GM12878 (cell line): Measurements from ENCODE around the gene ARID4B. TPM values are rescaled to one million over a fixed set of nuclear protein-coding genes. Genes with fewer than 3 reads are reported as not detected.

Experiments
- ATAC-seq: fragments of 200-7000 bp; cut with Tn5 transposase; 3 replicates; pipeline ENCODE4 v1.9.1; 2020; ENCODE audit warnings: mild to moderate bottlenecking, moderate library complexity
- BruUV-seq: library from RNA; stranded (reverse); fragments of 400-500 nt; replicated peaks from 2 replicates; lab custom pipeline; 2021; lab: Mats Ljungman, UMichigan
- CTCF ChIA-PET: fragments of 300-600 bp; sonication (Branson Sonifier 250); formaldehyde crosslinking; extraction: SDS; loops from one replicate; lab custom pipeline; 2021; ENCODE audit warnings: inconsistent platforms; lab: Yijun Ruan, JAX
- POLR2A ChIA-PET: fragments of 350-600 bp; formaldehyde crosslinking; extraction: SDS; loops from one replicate; lab custom pipeline; 2021; ENCODE audit warnings: inconsistent platforms; lab: Charles Lee
- RAD21 ChIA-PET: fragments of 300-600 bp; sonication (Branson Sonifier 250); formaldehyde crosslinking; loops from one replicate; lab custom pipeline; 2023; ENCODE audit warnings: antibody characterized with exemption; ENCODE audit not compliant: unreplicated experiment; lab: Charles Lee
- SMC1A ChIA-PET: fragments of 300-600 bp; sonication (Branson Sonifier 250); formaldehyde crosslinking; loops from one replicate; lab custom pipeline; 2023; ENCODE audit not compliant: unreplicated experiment, uncharacterized antibody; lab: Charles Lee
- DNase-seq: peaks from one replicate; pipeline ENCODE4 v3.0.0-alpha.2; 2011; ENCODE audit warnings: low read depth, low spot score
- FAIRE-seq: peaks from 3 replicates; lab custom pipeline; 2011; peaks lifted over from hg19 to GRCh38; lab: Jason Lieb, UNC
- H2AFZ ChIP-seq: 2 replicates; pipeline ENCODE4 v1.6.0; 2011; ENCODE audit warnings: low read depth, low read length, control low read depth; ENCODE audit not compliant: control insufficient read depth
- H3K27ac ChIP-seq: 2 replicates; pipeline ENCODE4 v1.5.1; 2011; ENCODE audit warnings: control low read depth; ENCODE audit not compliant: control insufficient read depth, insufficient read depth
- H3K27me3 ChIP-seq, 2 experiments: replicated peaks in 1 of 2; 2 replicates each; pipeline versions ENCODE4 v1.6.0 to v1.6.1; 2011; ENCODE audit warnings: low read length in 1 of 2; ENCODE audit not compliant: control insufficient read depth in 2 of 2, insufficient read depth in 2 of 2
- H3K36me3 ChIP-seq, 2 experiments: 2 replicates each; pipeline ENCODE4 v1.5.1; 2011; ENCODE audit warnings: low read length in 1 of 2; ENCODE audit not compliant: control insufficient read depth in 2 of 2, insufficient read depth in 2 of 2
- H3K4me1 ChIP-seq: 2 replicates; pipeline ENCODE4 v1.6.1; 2011; ENCODE audit warnings: mild to moderate bottlenecking, low read length, moderate library complexity, mixed read lengths; ENCODE audit not compliant: control insufficient read depth, insufficient read depth
- H3K4me2 ChIP-seq: 2 replicates; pipeline ENCODE4 v1.6.0; 2011; ENCODE audit warnings: control low read depth; ENCODE audit not compliant: control insufficient read depth, insufficient read depth
- H3K4me3 ChIP-seq: fragments of 200-600 bp; sonication (generic); 2 replicates; pipeline ENCODE4 v1.5.1; 2016
- H3K79me2 ChIP-seq: 2 replicates; pipeline ENCODE4 v1.6.0; 2011; ENCODE audit warnings: low read length; ENCODE audit not compliant: control insufficient read depth, insufficient read depth
- H3K9ac ChIP-seq: 2 replicates; pipeline ENCODE4 v1.8.0; 2011; ENCODE audit warnings: low read length, control low read depth, mixed read lengths; ENCODE audit not compliant: control insufficient read depth, insufficient read depth
- H3K9me3 ChIP-seq: replicated peaks from 3 replicates; pipeline ENCODE4 v1.5.1; 2011; ENCODE audit warnings: mild to moderate bottlenecking, low read length; ENCODE audit not compliant: control insufficient read depth, insufficient read depth
- H4K20me1 ChIP-seq: 2 replicates; pipeline ENCODE4 v1.6.0; 2011; ENCODE audit not compliant: control insufficient read depth, insufficient read depth
- CBX3 ChIP-seq: fragments of 200-600 bp; sonication (generic); IDR thresholded peaks from 2 replicates; pipeline ENCODE4 v1.6.1; 2016; ENCODE audit warnings: low read depth, borderline replicate concordance
- CREB1 ChIP-seq: IDR thresholded peaks from 2 replicates; pipeline ENCODE4 v1.6.1; 2012; ENCODE audit warnings: low read depth, mild to moderate bottlenecking, inconsistent platforms
- ESRRA ChIP-seq: IDR thresholded peaks from 2 replicates; pipeline ENCODE4 v1.6.1; 2012; ENCODE audit warnings: mild to moderate bottlenecking, low read length, improper control_type of control experiment
- HDAC6 ChIP-seq: fragments of 200-600 bp; sonication (generic); IDR thresholded peaks from one replicate; pipeline ENCODE4 v1.8.0; 2017; ENCODE audit warnings: antibody characterized with exemption; ENCODE audit not compliant: unreplicated experiment
- RAD51 ChIP-seq: fragments of 450-650 bp; IDR thresholded peaks from 2 replicates; pipeline ENCODE4 v1.6.1; 2016; ENCODE audit warnings: moderate library complexity, mild to moderate bottlenecking, inconsistent platforms
- RCOR1 ChIP-seq: conservative IDR thresholded peaks from 2 replicates; pipeline ENCODE4 v1.6.1; 2012; ENCODE audit warnings: low read depth, low read length, improper control_type of control experiment
- WGBS: methylation state at CpG from one replicate; pipeline ENCODE4 v1.1.6; 2016; ENCODE audit warnings: low lambda C conversion rate; ENCODE audit not compliant: insufficient replicate concordance, insufficient coverage; ENCODE audit errors: missing lambda C conversion rate; 5-methylcytosine and 5-hydroxymethylcytosine counted together
- in situ Hi-C: fragments of 300-500 bp; cut with MboI; formaldehyde crosslinking; loops from 9 replicates; pipeline ENCODE4 v1.14.3; 2018; ENCODE audit warnings: mixed read lengths
- intact Hi-C: fragments of 100-400 bp; cut with micrococcal nuclease; formaldehyde crosslinking; loops from one replicate; pipeline ENCODE4 v1.14.2; 2022; ENCODE audit not compliant: unreplicated experiment
- polyA plus RNA-seq, 11 experiments: library from polyadenylated mRNA; depleted of rRNA in 4 of 11; unstranded in 6 of 11; stranded (reverse) in 5 of 11; fragments of >200 nt; fragmentation: Nextera tagmentation in 4 of 11; fragmentation: Illumina TruSeq in 1 of 11; extraction: Ambion mirVana in 4 of 11; extraction: Trizol in 1 of 11; gene quantifications; 1 replicate in 1 of 11; 2 replicates in 10 of 11; pipeline versions ENCODE4 v1.2.1 to v1.2.3, GENCODE V29; 2011 to 2016; ENCODE audit warnings: inconsistent platforms in 2 of 11, missing spikeins in 2 of 11, low read depth in 1 of 11
- total RNA-seq, 4 experiments: library from RNA; depleted of rRNA in 3 of 4; stranded (reverse); fragments of >200 nt in 3 of 4; fragmentation: Illumina TruSeq in 1 of 4; extraction: Trizol in 1 of 4; gene quantifications; 2 replicates each; pipeline versions ENCODE4 v1.2.1 to v1.2.3, GENCODE V29; 2013 to 2021
- TF ChIP-seq, protein P1 (sequence below): fragments of 450-650 bp; formaldehyde crosslinking; IDR thresholded peaks from 2 replicates; pipeline ENCODE4 v1.4.0; 2020; ENCODE audit warnings: mild to moderate bottlenecking, moderate library complexity

ARID4B gene
- total and polyA plus RNA-seq, 10 of the 15 experiments (the other 5 are each of a cell fraction or from before 2014, with no cell fraction given): 13.6 to 39.1 (median 28.0) TPM

GRCh38 chr1:235302143-235302542 lies 25.8 kb downstream of the ARID4B start:
- Histone ChIP-seq H3K36me3 (no peaks in the 10 kb centered on the region; a peak in 1 of 4 replicates), H3K27ac (no peak overlapping the region), H2AFZ (no peak overlapping the region), H3K9ac (no peak overlapping the region), H3K9me3 (no peaks in the 10 kb centered on the region), H4K20me1 (peaks cover 6% of the 10 kb centered on the region; the same call in 1 of the 2 replicates), H3K4me3 (no peak overlapping the region), H3K4me2 (no peak overlapping the region), H3K4me1 (0 out of 2 replicates have a peak, but pooled peaks cover 4% of the 10 kb centered on the region), H3K27me3 (no peaks in the 10 kb centered on the region), H3K79me2 (peaks cover 67% of the 10 kb centered on the region)
- no peak for ATAC-seq
- in situ Hi-C loops (no loop called here), intact Hi-C loops (no loop called here)
- SMC1A ChIA-PET: no interaction called here
- WGBS: no CpG with 5 or more reads among the region's 1 CpG
- CTCF ChIA-PET: no interaction called here
- no peak for DNase-seq
- POLR2A ChIA-PET: no interaction called here
- no peak for FAIRE-seq
- TF ChIP-seq CREB1 (no peak), RAD51 (no peak), ESRRA (no peak), CBX3 (no peak), HDAC6 (no peak), RCOR1 (no peak)
- TF ChIP-seq, protein P1, sequence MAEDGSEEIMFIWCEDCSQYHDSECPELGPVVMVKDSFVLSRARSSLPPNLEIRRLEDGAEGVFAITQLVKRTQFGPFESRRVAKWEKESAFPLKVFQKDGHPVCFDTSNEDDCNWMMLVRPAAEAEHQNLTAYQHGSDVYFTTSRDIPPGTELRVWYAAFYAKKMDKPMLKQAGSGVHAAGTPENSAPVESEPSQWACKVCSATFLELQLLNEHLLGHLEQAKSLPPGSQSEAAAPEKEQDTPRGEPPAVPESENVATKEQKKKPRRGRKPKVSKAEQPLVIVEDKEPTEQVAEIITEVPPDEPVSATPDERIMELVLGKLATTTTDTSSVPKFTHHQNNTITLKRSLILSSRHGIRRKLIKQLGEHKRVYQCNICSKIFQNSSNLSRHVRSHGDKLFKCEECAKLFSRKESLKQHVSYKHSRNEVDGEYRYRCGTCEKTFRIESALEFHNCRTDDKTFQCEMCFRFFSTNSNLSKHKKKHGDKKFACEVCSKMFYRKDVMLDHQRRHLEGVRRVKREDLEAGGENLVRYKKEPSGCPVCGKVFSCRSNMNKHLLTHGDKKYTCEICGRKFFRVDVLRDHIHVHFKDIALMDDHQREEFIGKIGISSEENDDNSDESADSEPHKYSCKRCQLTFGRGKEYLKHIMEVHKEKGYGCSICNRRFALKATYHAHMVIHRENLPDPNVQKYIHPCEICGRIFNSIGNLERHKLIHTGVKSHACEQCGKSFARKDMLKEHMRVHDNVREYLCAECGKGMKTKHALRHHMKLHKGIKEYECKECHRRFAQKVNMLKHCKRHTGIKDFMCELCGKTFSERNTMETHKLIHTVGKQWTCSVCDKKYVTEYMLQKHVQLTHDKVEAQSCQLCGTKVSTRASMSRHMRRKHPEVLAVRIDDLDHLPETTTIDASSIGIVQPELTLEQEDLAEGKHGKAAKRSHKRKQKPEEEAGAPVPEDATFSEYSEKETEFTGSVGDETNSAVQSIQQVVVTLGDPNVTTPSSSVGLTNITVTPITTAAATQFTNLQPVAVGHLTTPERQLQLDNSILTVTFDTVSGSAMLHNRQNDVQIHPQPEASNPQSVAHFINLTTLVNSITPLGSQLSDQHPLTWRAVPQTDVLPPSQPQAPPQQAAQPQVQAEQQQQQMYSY (CRISPR knock-in tag): no peak
- RAD21 ChIA-PET: no interaction called here
- no TSS peak for BruUV-seq
